Renal cortical epithelial cell (primary cell): ENCODE measurements around the gene TSPAN9. TPM values are rescaled to one million over a fixed set of nuclear protein-coding genes. Genes with fewer than 3 reads are reported as not detected.

ENCODE experiments used
- DNase-seq: peaks from one replicate; pipeline ENCODE4 v3.0.0-alpha.2; 2011; ENCODE audit warnings: low read depth
- total RNA-seq: library from RNA; depleted of rRNA; stranded (reverse); fragments of >200 nt; gene quantifications from 2 replicates; pipeline ENCODE4 v1.2.3, GENCODE V29; 2014

Gene TSPAN9
- total RNA-seq, 1 donor from 2014 or later = 91.3 TPM

DNA sequence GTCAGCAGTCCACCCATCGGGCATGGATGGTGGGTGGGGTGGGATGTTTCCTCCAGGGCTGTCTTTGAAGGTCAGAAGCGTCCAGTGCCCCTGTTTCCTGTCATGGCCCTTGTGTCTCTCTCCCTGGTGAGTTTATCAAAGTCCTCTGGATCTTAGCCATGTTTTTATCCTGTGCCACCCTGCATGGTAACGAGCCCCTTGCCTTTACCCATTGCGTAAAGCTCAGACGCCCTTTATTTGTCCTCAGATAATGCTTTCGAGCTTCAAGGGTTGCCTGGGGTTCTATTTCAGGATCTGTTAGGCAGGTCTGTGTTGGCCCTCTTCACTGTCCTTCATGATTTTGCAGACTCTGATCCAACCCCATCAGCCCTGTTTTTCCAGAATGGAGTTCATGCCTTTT is 172.9 kb downstream of the TSPAN9 start:
- DNase-seq = no peak

DNA sequence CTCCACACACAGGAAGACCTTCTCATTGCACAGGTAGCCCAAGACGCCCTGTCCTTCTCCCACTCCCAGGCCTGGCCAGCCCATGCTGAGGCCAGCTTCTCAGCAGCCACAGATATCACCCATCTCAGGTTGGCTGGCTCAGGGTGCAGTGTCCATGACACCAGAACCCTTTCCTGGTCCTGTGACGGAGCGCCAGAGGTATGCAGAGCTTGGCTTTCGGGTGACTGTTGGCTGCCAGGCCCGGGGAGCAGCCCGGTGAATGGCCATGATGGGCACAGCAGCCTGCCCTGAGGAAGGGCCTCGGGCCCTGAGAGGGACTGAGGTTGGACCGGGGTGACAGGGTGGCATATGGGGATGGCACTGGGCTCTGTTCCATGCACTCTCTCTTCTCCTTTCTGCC is 173.4 kb downstream of the TSPAN9 start:
- DNase-seq = no peak

GRCh38 chr12:3251067-3251466 is 173.9 kb downstream of the TSPAN9 start:
- DNase-seq = no peak

- no peak for DNase-seq
These were observed 174.5 kb downstream of the TSPAN9 start for GRCh38 chr12:3251691-3252090.

DNA sequence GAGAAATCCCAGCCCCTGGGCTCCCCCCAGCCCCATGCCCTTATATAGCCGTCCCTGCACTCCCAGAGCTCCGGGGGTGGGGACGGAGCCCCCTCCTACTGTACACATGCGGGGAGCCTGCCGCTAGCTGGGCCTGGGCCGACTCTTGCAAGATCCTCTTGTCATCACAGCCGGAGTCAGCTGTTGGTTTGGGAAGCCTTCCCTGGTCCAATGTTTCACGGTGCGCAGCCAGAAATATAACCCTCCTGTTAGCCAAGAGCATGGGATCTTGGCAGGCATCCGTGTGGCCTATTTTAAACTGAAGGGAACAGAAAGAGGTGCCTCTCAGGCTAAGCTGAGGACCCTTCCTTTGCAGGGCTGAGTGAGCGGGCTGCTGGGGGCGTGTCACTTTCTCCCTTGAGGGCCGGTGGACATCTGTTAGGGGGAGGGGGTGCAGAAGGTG is 175.3 kb downstream of the TSPAN9 start:
- no peak for DNase-seq

GRCh38 chr12:3253682-3254275 is 176.6 kb downstream of the TSPAN9 start:
- DNase-seq = no peak

- DNase-seq = no peak
These were observed 177.9 kb downstream of the TSPAN9 start for GRCh38 chr12:3255057-3255456.

- DNase-seq = no peak
These were observed 179.0 kb downstream of the TSPAN9 start for GRCh38 chr12:3256103-3256631.

DNA sequence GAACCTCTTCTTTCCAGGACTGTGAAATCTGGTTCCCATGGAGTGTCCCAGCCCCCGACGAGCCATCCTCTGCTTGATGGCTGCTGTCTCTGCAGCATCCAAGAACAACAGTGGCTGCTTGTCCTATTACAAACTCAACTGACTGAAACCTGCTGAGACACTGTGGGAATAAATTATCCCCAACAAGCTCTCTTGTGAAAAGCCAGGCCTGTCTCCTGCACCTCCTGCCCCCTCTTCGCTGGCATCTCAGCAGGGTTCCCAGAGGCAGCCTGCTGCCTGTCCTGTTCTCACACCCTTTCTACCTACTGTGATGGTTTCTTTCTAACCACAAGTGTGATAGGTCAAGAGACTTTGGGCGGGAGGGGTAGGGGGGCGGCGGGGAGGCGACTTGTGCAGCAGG is 180.2 kb downstream of the TSPAN9 start:
- no peak for DNase-seq

- peak; percentile 73 for DNase-seq
These were observed 182.8 kb downstream of the TSPAN9 start for GRCh38 chr12:3259973-3260372.

GRCh38 chr12:3261782-3262359 is 184.7 kb downstream of the TSPAN9 start:
- peak; percentile 35 for DNase-seq

DNA sequence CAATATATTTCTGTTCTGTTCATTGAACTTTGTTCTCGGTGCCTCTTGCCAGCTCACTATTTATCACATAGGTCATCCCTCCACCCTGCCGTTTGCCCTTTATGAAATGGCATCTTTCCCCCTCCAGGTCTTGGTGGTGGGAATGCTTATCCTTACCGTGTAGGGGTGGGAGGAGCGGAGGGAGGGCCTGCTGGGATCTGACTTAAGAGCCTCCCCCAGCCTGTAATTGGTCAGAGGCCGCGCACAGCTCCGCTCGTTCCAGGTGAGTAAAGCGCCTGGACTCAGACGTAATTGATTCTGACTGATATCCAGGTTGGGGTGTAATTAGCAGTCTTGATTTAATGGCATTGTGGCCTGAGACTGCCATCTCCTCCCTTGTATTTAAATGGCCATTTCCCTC is 185.3 kb downstream of the TSPAN9 start:
- DNase-seq = no peak

DNA sequence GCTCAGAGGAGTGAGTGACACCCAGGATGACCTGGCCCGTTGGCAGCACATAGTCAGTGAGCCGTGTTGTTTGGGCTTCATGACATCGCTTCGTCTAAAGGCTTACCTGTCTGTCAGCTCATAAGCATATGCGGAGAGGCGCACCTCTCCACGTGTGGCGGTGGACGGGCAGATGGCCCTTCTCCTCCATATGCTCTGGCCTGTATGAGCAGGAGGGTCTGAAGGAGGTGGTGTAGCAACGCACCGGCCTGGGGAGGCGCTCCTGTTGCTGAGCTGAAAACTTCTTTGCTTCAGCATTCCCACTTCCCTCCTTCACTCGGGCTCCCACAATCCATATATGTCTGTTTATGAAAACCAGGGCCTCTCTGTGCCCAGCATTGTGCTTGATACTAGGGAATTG is 186.1 kb downstream of the TSPAN9 start:
- DNase-seq = no peak

DNA sequence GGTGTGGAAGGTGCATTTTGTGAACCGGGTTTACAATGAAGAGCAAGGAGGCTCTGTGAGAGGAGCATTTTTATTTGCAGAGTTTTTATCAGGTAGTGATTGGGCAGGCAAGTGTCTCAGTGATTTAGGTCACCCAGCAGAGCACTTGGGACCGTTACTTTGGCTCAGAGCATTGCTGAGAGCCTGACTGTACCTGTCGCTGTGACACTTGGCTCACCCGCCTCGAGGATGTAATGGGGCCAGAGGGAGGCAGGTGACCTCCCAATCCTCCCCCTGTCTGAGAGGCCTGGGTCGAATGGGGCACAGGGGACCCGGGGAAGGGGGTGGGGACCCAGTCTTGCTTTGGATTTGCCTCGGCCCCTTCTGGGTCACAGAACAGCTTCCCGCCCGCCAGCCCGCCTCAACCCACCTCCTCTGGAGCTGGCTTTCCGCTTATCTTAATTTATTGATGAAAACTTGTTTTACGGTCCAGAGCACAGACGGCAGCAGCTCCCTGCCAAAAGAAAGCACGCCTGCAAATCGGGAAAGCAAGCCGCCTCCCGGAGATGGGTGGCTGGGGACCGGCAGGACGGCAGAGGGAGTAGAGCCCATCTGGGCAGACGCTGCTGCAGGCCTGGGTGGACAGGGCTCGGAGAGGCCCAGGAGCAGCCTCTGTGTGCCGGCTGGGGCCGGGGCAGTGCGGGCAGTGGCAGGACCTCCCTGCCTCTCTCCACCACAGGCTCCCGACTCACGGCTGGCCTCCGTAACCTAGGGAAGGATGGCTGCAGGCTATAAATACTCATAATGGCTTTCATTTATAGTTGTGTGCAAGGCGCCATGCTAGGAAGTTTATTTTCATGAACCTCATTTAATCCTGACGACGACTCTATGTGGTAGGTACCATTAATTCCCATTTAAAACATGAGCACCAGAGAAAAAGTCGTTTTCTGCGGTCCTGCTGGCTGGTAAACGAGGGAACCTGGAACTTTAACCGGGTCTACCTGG is 187.1 kb downstream of the TSPAN9 start:
- DNase-seq = no peak

- DNase-seq = no peak
These were observed 188.2 kb downstream of the TSPAN9 start for GRCh38 chr12:3265406-3265805.

DNA sequence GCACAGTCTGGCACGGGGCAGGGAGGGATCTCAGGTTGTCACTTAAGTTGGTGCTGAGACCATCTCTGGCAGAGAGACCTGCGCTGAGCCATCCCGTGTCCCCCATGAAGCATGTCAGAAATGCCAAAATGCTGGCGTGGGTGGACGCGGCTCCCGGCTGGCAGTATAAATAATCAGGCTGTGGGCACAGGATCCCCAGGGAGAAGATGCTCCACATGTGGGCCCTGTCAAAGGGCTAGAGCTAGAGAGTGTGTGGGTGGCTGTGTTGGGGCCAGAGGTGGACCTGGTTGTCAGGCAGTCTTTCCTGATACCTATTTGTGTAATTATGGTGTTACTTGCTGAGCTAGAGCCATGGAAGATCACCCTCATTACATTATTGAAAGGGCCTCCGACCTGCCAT is 189.5 kb downstream of the TSPAN9 start:
- DNase-seq = no peak

DNA sequence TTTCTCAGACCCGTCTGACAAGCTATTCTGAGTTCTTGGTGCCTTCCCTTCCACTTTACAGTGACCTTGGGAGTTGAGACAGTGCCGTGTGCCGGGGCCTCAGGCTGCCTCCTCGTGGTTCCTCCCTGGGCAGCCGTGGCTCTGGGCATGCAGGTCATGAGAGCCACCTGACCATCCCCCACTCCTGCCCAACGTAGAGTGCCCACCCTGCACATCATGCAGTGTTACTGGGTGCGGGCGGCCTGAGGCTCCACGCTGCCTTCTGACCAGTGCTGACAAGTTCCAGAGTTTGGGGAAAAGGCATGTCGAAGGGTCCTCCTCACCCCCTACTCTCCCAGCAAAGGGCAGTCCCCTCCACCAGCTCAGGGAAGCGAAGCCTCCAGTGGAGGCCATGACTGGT is 190.5 kb downstream of the TSPAN9 start:
- no peak for DNase-seq

DNA sequence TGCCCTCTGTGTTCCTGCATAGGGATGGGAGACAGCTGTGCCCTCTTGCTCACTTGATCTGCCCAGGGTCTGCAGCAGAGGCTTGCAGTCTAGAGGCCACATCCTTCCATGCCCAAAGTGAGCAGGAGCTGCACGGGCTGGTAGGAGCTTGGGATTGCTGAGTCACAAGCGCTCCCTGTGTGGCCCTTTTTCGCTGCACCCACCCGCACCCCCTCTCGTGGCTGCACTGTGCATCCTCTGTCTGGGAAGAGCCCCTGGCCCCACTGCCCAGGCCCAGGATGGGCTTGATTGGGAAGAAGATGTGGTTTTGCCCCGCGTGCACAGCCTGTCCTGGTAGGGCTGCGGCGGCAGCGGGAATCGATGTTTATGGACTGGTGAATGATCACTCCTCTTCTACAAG is 192.4 kb downstream of the TSPAN9 start:
- DNase-seq = no peak

GRCh38 chr12:3271146-3271545 is 194.0 kb downstream of the TSPAN9 start:
- no peak for DNase-seq

GRCh38 chr12:3271639-3272038 is 194.5 kb downstream of the TSPAN9 start:
- DNase-seq = no peak

- DNase-seq = no peak
These were observed 195.8 kb downstream of the TSPAN9 start for GRCh38 chr12:3272958-3273357.

DNA sequence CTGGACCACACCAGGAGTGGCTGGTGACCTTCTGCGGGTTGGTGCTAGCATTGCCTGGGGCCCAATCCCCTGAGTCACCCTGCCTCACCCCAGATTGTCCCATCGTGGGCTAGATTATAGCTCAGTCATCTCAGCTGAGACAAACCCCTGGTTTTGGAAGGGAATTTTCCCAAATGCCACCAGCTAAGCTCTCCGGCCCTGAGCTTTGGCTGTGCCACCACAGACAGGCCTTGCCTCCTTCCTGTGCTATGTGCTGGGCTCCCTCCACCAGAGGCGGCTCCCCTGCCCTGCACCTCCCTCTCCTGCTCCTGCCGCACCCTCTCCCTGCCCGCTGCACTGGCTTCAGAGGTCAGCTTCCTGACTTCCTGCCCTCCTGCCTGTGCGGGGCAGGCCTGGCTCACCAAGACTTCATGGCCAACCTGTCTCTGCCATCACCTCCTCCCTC is 196.3 kb downstream of the TSPAN9 start:
- DNase-seq = peak; percentile 40
